Neural progenitor cell (in vitro differentiated cells): ENCODE measurements around the gene HES5.

Experiments used
- CTCF ChIP-seq: fragments of 200-600 bp; sonication (generic); IDR thresholded peaks from 2 replicates; pipeline ENCODE4 v1.5.1; 2017; ENCODE audit warnings: antibody characterized with exemption, mild to moderate bottlenecking
- EZH2 ChIP-seq: fragments of 200-600 bp; sonication (generic); IDR thresholded peaks from 2 replicates; pipeline ENCODE4 v1.6.1; 2017; ENCODE audit warnings: antibody characterized with exemption, mild to moderate bottlenecking, moderate library complexity

GRCh38 chr1:2578758-2579118, 48.7 kb upstream of the HES5 start:
- TF ChIP-seq CTCF (no peak), EZH2 (no peak)
